GM19239 (cell line): ENCODE measurements around the gene FHIP1A.

ENCODE experiments used
- DNase-seq: peaks from one replicate; pipeline ENCODE4 v3.0.0; 2011; ENCODE audit warnings: low spot score; ENCODE audit not compliant: insufficient read length
- FAIRE-seq: peaks from 2 replicates; lab custom pipeline; 2011; peaks lifted over from hg19 to GRCh38; lab: Jason Lieb, UNC

The FHIP1A gene

DNA sequence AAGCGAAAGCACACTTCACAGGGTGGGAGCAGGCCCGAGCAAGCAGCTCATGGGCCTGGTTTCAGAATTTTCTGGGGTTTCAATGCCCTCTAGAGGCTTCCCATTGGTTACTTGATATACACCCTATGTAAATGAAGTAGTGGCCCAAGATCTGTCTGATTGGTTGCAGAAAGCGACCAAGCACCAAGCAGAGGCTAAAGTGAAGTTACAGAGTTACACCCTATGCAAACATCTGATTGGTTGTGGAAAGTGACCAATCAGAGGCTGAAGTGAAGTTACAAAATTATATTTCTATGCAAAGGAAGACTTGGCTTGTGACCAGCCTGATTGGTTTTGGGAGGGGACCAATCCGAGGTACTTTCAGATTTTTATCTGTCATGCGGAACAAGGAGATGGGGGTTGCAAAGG, 8.2 kb downstream of the FHIP1A start:
- FAIRE-seq (no peak), DNase-seq (no peak)

DNA sequence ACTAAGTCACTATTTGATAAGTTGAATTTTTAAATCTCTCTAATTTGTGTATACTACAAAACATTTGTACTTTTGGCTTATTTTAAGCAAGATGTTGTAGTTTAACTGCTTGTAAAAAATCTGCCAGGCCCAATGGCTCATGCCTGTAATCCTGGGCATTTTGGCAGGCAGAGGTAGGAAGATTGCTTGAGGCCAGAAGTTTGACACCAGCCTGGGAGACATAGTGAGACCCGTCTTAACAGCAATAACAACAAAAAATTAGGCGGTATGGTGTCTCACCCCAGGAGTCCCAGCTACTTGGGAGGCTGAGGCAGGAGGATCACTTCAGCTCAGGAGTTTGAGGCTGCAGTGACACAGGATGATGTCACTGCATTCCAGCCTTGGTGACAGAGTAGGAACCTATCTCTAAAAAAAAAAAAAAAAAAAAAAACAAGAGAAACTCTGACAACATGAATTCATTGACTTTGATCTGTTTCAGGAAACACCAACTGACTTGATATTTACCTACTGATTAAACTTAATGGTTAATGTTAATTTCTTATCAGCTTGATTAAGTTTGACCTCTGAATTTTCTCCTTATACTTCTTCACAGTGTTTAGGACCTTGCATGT, 8.9 kb downstream of the FHIP1A start:
- no peak for DNase-seq

DNA sequence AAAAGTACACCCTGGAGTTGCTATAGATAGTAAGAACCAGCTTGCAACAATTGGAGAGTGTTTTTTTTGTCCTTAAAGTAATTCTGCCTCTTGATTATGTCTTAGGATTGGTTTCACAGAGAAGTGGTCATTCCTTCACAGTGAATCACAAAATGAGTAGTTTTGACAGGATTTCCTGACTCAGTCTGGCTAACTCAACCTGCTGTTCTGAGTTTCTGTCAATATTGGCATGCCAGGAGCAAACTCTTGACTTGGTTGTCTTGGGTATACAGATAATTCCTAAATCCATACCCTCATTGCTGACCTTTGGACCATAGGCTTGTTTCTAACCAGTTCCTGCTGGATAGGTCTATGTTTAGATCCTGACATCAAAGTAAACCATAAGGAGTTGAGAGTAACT, 9.4 kb downstream of the FHIP1A start:
- FAIRE-seq (no peak), DNase-seq (no peak)

More for the DNA sequence above, 8.9 kb downstream of the FHIP1A start:
- no peak for FAIRE-seq

DNA sequence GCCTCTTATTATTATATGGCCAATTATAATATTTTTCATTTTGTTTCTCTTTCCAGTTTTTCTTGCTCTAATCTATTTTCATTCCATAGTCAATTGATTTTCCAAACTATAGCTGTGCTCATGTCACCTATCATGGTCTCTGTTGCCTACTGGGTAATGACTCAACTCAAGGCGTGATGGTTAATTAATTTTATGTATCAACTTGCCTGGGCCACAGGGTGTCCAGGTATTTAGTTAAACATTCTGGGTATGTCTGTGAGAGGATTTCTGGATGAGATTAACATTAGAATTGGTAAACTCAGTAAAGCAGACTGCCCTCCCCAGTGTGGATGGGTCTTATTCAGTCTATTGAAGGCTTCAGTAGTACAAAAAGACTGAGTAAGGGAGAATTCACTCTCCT, 9.9 kb downstream of the FHIP1A start:
- FAIRE-seq (no peak), DNase-seq (no peak)

DNA sequence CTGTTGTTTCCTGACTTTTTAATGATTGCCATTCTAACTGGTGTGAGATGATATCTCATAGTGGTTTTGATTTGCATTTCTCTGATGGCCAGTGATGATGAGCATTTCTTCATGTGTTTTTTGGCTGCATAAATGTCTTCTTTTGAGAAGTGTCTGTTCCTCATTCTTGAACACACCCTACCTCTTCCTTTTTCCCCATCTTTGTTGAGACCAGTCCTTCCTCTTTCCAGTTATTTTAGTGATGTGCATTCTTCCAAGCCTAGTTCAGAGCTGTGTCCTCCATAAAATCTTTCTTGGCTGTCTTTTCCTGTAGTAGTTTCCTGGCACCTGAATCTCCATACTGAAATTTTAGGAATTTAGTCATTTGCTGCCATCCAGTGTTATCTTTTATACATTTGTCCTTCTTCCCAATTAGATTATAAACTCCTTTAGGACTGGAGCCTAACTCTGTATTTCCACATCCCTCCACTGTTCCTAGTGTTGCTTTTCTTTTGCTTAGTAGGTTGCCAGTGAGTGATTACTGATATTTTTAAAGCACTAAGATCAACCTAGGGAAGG, 11.4 kb downstream of the FHIP1A start:
- FAIRE-seq (no peak), DNase-seq (no peak)

DNA sequence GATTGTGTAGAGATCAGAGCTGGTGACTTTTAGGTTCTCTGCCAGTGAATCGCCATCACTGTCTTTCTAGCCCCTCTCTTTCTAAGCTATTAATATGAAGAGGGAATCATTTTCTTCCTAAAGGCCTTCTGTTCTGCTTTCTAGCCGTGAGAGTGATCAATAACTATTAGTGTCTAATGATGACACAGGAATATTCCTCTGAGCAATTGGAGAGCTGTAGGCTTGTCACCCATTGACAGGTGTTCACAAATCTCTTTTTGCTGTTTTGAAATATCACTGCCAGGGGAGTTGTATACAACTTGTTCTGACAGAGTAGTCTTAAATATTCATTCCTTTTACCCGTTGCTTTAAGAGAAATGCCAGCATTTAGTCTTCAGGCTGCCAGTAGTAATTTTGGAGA, 13.9 kb downstream of the FHIP1A start:
- FAIRE-seq: no peak

DNA sequence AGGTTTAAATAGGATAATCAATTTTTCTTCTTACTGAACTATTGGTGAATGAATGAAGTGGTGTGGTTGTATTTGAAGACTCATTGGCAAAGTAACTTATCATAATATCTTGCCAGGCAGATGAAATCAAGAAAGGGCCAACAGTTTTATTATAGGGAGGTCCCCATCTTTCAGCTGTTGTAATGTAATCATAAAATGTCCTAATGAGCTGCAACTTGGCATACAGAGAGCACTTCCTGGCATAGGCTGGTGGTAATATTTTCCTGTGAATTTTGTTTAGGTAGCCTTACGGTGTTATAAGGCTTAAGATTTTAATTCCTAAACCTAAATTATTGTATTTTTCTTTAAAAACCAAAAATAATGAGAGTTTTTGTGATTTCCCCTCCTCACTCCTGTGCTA, 17.5 kb downstream of the FHIP1A start:
- DNase-seq (no peak), FAIRE-seq (no peak)

More for the DNA sequence above, 13.9 kb downstream of the FHIP1A start:
- DNase-seq: no peak

DNA sequence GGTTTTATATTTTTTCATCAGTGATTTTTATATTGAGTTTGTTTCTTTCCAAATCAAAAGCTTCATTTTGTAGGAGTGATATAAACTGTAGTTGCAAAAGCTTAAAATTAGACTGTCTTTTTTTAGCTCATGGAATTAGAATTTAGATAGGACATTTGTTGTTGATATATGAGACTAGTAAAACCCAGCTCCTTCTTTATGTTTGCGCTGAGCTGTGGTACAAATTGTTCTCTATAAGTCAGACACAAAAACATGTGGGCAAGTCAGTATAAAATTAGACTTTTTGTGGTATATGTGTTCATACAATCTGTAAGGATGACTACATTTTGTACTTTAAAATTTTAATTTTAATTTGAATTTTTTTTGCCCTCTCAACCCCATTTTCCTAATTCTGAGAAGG, 18.3 kb downstream of the FHIP1A start:
- FAIRE-seq (no peak), DNase-seq (no peak)

DNA sequence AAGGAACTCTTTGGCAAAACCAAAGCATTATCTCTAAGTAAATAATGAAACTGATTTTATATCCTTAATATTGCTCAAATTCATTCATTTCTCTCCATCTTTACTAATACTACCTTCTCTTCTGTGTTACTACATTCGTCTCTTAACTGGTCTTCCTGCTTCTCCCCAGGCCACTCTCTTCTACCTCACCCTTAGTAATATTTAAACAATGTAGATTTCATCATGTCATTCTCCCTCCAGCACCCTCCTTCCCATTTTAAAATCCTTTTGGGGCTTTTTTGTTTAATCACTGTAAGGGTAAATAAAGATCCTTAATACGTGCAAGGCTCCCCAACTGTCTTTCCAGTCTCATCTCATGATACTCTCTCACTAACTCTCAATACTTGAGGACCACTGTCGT, 19.4 kb downstream of the FHIP1A start:
- DNase-seq: no peak
- no peak for FAIRE-seq

DNA sequence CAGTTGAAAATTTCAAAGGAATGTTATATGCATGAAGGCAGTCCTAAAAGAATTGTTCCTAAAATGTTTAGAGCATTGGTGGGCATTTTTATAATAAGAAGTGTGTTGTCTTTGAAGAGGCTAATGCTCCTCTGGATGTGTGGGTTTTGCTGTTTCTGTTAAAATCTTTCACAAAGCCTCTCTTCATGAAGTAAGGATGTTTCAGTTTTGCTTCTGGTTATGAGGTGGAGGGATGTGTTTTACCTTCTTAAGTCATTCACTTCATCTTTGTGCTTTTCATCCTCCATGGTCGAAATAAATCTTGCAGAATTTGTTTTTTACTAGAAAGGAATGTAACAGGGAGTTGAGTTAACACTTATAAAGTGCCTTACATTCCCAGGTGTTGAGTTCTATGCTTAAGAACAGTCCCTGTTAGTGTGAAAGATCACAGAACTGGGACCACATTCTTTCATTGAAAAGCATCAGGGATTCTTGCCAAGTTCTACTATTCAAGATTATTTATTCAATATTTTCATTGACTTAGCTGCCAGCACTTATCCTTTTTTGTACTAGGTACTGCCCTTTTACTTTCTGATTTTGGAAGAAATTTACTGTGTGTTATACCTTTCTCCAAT, 21.1 kb downstream of the FHIP1A start:
- peak; percentile 42 for FAIRE-seq
- no peak for DNase-seq

DNA sequence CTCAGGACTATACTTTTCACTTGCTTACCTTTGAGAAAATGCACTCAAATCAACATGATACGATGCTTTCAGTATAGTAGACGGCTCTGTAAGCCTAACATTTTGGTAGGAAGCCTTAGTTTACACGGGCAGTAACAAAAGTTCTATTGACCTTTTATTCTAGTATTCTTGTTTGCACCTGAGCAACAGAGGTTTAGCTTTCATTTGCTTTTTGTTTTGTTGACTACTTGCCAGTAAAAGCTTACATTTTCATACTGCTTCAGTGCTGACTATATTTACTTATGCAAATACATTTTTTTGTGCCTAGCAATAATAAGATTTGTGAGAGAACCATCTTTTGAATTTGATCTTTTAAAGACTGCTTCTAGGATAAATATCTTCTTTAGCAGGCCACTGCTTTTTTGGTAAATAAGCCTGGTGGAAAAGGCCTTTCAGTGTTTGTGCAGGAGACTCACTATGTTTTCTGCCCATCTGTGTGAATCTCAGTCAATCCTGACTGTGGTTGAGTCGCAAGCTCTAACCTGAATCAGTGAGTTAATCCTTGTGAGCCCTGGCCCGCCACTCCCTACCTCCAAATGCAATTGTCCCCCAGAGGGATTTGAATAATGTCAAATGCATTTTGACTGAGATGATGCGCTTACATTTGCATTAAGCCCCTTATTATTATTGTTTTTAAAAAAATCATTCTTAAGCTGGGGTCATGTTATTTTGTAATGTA, 21.9 kb downstream of the FHIP1A start:
- DNase-seq (no peak), FAIRE-seq (no peak)

DNA sequence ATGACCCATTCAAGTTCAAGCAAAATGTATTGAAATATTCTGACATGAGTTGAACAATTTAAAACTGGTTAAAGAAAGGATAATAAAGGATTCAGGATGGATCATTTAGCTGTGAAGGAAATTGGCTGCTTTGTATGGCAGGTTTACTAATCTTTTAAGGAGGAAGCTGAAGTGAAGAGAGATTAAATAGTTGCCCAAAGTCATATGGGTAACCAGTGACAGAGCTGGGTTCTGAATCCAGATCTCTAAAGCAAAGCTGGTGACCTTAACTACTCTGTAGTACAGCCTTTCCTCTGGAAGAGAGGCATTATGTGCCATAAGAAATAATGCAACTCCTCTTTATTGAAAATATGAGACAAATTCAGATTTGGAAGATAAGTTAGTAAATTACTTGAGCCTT, 22.8 kb downstream of the FHIP1A start:
- no peak for FAIRE-seq
- no peak for DNase-seq

DNA sequence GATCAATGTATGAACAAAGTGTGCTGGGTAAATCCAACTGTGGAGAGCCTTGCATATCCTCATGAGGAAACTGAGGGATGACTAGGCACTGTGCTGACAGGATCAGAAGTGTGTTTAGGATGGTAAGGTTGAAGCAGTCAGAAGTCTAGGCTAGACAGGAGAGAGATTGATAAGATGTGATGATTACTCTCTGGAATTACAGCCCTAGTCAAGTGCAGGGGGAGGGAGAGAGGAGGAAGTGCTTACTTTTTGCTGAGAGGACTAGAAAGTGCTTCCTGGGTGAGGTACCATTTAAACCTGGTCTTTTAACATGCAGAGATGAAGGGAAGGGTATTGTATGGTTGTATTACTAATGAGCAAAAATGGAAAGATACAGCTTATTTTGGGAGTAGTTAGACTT, 23.7 kb downstream of the FHIP1A start:
- FAIRE-seq: no peak
- no peak for DNase-seq

DNA sequence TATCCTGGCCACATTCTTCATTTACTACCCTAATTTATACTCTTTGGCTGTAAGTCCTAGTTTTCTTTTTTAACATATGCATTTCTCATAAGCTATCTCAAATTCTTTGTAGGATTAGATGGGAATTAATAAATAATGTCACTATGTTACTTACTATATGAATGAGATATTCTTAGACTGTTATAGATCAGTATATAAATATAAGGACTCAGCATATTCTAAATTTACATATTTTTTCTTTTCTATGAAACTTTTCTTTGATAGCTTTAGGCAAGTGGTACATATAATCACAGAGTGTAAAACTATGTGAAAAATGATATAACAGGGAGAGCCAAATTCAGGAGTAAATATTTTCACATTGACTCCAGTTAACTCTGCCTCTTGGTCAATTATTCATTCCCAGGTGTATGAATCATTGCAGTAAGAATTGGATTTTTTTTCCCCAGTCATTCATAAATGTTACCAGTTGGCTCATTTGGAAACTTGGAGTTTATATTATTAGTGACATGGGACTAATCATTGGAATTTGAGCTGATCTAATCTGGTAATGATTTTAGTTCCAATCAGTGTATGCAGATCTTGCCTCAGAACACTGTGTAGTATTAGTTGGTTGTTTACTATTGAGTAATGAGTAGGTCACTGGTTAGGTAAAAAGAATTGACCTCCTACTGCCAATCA, 25.3 kb downstream of the FHIP1A start:
- no peak for FAIRE-seq
- DNase-seq: no peak

DNA sequence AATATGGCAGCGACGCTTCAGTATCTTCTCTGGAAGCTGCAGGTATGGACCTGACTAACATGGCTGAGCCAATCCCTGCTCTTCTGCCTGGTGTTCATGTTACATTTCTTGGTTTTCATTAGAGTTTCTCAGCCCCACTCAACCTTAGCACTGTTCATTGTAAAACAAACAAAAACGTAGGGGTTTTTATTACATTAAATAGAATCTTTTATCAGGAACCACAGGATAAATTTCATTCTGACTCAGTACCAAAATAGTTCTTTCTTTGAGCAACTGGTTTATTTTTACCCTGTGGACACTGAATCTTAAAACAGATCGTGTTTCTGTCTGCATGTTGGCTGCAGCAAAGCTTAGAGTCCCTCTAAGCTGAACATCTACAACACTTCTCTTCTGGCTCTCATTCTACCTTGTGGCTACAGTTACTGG, 27.1 kb downstream of the FHIP1A start:
- DNase-seq: no peak
- peak; percentile 8 for FAIRE-seq

DNA sequence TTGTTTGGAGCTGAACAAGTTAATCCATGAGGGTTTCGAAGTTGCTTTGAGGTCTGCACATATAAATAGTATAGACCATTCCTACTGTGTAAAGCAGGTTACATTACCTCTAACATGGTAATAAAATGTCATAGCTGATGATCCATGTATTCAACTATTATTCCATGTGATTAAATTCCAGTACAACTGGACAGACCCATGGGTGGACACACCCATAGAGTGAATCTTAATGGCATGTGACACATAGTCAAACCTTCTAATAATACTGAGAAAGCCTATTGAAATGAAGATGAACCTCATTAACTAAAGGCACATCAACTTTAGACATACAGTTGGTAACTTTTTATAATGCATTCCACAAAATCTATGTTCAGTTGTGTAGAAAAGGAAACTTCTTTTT, 28.5 kb downstream of the FHIP1A start:
- FAIRE-seq (no peak), DNase-seq (no peak)

DNA sequence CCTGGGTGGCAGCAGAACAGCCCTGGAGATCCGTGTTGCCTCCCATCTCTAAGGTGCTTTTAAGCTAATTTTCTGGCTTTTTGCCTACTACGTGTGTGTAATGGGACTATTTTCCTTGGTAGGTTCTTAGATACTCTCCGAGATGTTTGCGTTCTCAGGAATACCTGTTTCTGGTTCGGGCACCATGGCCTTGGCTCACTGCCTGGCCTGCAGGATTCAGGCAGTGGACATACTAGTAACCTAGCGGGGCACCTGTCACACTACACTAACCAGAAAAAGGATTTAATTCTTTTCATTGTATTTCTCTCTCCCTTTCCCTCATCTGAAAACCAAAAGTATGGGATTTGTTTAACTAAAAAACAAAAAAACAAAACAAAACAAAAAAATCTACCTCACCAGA, 29.2 kb downstream of the FHIP1A start:
- DNase-seq: no peak

DNA sequence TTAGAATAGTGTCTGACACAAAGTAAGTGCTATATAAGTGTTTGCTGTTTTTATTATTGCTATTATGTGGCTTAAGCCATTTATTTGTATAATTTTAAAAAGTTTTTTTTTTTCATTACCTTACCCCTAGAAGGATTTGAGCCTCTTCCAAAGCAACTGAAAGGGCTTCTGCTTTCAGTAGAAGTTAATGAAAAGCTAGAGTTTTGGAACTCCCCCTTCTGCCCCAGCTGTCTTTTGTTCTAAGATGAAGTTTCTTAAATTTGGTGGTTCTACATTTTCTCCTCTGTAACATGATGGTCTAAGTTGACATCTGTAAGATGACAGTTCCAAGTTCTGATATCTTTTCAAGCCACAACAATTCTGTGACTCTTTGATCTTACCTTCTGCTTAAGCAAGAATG, 30.3 kb downstream of the FHIP1A start:
- FAIRE-seq (no peak), DNase-seq (no peak)

More for the DNA sequence above, 29.2 kb downstream of the FHIP1A start:
- no peak for FAIRE-seq

DNA sequence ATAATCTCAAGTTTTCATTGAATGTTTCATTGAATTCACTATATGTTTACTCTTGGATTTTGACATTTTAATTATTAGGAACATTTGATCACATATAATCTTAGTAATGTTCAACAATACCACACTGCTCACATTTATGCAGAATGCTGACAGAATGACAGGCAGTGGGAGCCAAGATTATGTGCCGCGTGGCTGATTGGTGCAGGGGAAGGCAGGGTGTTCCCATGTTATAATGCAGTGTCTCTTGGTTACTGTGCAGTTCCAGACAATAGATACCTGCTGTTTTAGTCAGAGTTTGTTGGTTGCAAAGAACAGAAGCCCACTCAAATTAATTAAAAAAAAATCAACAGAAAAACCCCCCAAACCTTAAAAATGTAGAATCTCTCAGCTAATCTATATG, 33.0 kb downstream of the FHIP1A start:
- FAIRE-seq (no peak), DNase-seq (no peak)

DNA sequence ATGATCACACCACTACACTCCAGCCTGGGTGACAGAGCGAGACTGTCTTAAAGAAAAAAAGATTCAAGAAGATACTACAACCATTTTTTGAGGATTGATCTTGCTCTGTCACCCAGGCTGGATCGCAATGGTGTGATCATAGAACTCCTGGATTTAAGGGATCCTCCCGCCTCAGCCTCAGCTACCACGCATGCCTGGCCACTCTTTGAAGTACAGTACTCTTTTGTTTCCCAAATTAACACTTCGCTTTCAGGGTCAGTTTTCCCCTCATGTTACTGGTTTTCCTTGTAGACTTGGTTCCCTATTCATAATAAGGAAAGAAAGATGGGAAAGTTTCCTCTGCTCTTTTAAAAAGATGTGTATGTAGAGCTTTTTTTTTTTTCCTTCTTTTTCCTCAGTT, 34.3 kb downstream of the FHIP1A start:
- FAIRE-seq (no peak), DNase-seq (no peak)

DNA sequence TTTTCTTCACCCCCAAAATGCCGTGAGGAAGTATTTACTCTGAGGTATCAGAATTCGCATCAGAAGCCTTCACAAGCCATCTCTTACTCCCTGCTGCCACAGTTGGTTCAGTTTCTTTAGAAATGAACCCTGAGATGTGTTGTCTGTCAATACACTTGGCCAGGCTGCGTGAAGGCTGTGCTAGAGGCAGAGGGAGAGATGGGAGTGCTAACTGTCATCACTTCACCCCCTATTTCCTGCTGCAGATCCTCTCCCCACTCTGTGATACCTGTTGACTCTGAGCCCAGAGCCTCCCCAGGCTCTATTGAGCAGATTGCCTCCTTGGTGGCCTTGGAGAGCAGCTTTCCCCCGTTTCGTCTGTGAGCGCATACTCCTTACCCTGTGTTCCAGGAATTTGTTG, 34.8 kb downstream of the FHIP1A start:
- DNase-seq (no peak), FAIRE-seq (no peak)
